Osteoblast (primary cell): ENCODE measurements around the gene CYP27B1. TPM values are rescaled to one million over a fixed set of nuclear protein-coding genes. Genes with fewer than 3 reads are reported as not detected.
A peak's percentile ranks its signal among the peaks of the same experiment; 100 is the strongest.

Experiments
- DNase-seq: peaks from one replicate; pipeline ENCODE4 v3.0.0; 2011; ENCODE audit warnings: low spot score, mixed read lengths; ENCODE audit not compliant: insufficient read length; ENCODE audit errors: missing footprints
- H2AFZ ChIP-seq: 2 replicates; pipeline ENCODE4 v1.6.0; 2011; ENCODE audit warnings: mild to moderate bottlenecking, low read length
- H3K27ac ChIP-seq: 2 replicates; pipeline ENCODE4 v1.5.1; 2011; ENCODE audit warnings: mild to moderate bottlenecking, low read depth, low read length, moderate library complexity
- H3K27me3 ChIP-seq: 2 replicates; pipeline ENCODE4 v1.6.0; 2012; ENCODE audit warnings: mild to moderate bottlenecking, control low read depth, inconsistent platforms, low read length, moderate library complexity; ENCODE audit not compliant: insufficient read depth
- H3K36me3 ChIP-seq: 2 replicates; pipeline ENCODE4 v1.5.1; 2011; ENCODE audit warnings: mild to moderate bottlenecking, low read length, control low read depth, moderate library complexity; ENCODE audit not compliant: insufficient read depth
- H3K4me1 ChIP-seq: 2 replicates; pipeline ENCODE4 v1.5.1; 2011; ENCODE audit warnings: mild to moderate bottlenecking, low read length, control low read depth, moderate library complexity; ENCODE audit not compliant: insufficient read depth
- H3K4me2 ChIP-seq: 2 replicates; pipeline ENCODE4 v1.6.0; 2011; ENCODE audit warnings: mild to moderate bottlenecking, low read length; ENCODE audit not compliant: insufficient read depth
- H3K4me3 ChIP-seq: fragments of 200-600 bp; sonication (generic); 3 replicates; pipeline ENCODE4 v1.5.1; 2012; ENCODE audit warnings: mild to moderate bottlenecking, low read length, inconsistent platforms; ENCODE audit not compliant: insufficient read depth
- H3K79me2 ChIP-seq: 2 replicates; pipeline ENCODE4 v1.6.0; 2012; ENCODE audit warnings: mild to moderate bottlenecking, low read length, control low read depth, inconsistent platforms; ENCODE audit not compliant: insufficient read depth
- H3K9me3 ChIP-seq: 2 replicates; pipeline ENCODE4 v1.5.1; 2011; ENCODE audit warnings: low read depth, low read length, control low read depth
- H4K20me1 ChIP-seq: 2 replicates; pipeline ENCODE4 v1.6.0; 2012; ENCODE audit warnings: mild to moderate bottlenecking, low read length, control low read depth; ENCODE audit not compliant: insufficient read depth
- CTCF ChIP-seq: IDR thresholded peaks from 2 replicates; pipeline ENCODE4 v1.5.1; 2011; ENCODE audit warnings: mild to moderate bottlenecking, low read depth, low read length, moderate library complexity; ENCODE audit errors: extremely low read depth
- total RNA-seq: library from RNA; depleted of rRNA; stranded (reverse); fragments of >200 nt; gene quantifications from 2 replicates; pipeline ENCODE4 v1.2.3, GENCODE V29; 2012

The CYP27B1 gene
- total RNA-seq, 1 donor: 0.36 TPM

DNA sequence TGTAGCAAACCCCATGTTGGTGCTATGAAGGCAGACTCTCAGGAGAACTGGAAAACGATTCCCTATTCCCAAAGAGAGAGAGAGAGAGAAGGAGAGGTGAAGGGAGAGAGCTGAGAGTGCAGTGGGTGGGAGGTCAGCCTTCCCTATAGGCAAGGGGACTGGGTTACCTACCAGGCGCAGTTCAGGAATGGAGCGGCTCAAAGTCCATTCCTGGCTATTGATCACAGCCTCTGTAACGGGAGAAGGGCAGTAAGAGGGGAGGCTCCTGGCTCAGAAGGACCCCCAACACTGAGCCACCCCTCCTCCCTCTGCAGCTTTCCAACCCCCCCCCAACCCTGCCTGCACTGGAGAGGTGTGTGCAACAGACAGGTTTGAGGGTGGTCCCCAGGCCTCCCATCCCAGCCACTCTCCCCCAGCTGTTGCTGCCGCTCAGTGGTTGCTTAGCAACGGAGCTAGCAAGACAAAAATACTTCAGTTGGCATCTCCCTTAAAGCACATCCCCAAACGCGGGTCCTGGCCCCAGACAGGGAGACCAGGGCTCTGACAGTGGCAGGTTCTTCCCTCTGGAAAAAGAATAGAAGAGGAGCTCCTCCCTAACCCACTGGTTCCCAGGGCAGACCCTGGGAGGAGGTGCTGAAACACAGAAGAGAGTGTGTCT is 31.6 kb downstream of the CYP27B1 start:
- H3K79me2 ChIP-seq: no peaks in the 10 kb centered on the region
- peaks cover 4% of the 10 kb centered on the region for H4K20me1 ChIP-seq
- no peaks in the 10 kb centered on the region for H3K9me3 ChIP-seq
- H3K4me3 ChIP-seq: no peak overlapping the region
- no peak overlapping the region for H2AFZ ChIP-seq
- H3K4me2 ChIP-seq: peak overlapping the region; percentile 58
- TF ChIP-seq CTCF: no peak
- no peak overlapping the region for H3K27ac ChIP-seq
- peaks cover 75% of the 10 kb centered on the region for H3K27me3 ChIP-seq
- H3K36me3 ChIP-seq: no peaks in the 10 kb centered on the region
- DNase-seq: peak; percentile 71
- H3K4me1 ChIP-seq: peaks cover 9% of the 10 kb centered on the region

- peak; percentile 69 for DNase-seq
- H3K4me1 ChIP-seq: peaks cover 9% of the 10 kb centered on the region
- H3K9me3 ChIP-seq: no peaks in the 10 kb centered on the region
- no peaks in the 10 kb centered on the region for H3K36me3 ChIP-seq
- no peak overlapping the region for H3K4me3 ChIP-seq
- no peaks in the 10 kb centered on the region for H3K79me2 ChIP-seq
- peaks cover 71% of the 10 kb centered on the region for H3K27me3 ChIP-seq
- no peak overlapping the region for H3K4me2 ChIP-seq
- peaks cover 4% of the 10 kb centered on the region for H4K20me1 ChIP-seq
- H2AFZ ChIP-seq: no peak overlapping the region
- H3K27ac ChIP-seq: no peak overlapping the region
- TF ChIP-seq CTCF: no peak
Observed at GRCh38 chr12:57734591-57734990, 32.3 kb downstream of the CYP27B1 start.

- Histone ChIP-seq H3K27ac (no peak overlapping the region), H2AFZ (no peak overlapping the region), H3K4me2 (no peak overlapping the region), H3K4me3 (no peak overlapping the region), H4K20me1 (peaks cover 4% of the 10 kb centered on the region), H3K36me3 (no peaks in the 10 kb centered on the region), H3K27me3 (peaks cover 64% of the 10 kb centered on the region), H3K79me2 (no peaks in the 10 kb centered on the region), H3K4me1 (peaks cover 9% of the 10 kb centered on the region), H3K9me3 (no peaks in the 10 kb centered on the region)
- TF ChIP-seq CTCF: no peak
- DNase-seq: no peak
Observed at GRCh38 chr12:57733928-57734327, 33.0 kb downstream of the CYP27B1 start.

DNA sequence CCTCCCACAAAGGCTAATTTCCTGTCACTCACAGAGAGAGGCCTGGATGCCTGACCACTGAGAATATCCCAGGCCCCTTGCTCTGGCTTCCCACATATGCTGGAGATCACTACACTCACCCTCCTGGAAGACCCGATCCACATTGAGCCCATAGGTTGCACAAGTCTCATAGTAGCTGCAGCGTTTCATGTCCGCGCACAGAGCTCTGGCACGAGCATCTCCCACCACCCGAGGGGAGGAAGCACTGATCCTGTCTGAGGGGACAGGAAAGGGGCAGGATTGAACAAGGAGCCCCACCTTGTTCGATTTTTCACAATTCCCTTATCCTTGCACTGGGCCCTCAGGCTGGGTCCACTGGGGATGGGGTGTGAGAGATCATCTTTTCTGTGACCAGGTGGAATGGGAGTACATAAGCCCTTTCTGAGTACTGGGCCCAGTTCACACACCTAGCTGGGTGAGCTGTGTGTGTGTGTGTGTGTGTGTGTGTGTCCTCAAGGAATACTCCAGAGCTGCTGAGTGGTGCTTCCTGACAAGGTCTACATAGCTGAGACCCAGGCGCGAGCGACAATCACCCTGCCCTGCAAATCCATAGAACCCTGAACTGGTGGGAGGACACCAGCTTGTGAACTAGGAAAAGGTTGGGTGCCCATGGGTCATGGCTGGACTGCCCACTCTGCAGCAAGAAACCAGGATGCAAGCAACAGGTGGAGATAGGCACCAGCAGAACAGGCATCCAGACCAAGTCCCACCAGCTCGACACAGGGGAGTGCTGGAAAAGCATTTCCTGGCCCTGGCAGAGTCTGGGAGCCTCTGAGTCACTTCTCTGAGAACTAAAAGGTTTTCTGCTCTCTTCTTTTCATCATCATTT is 33.9 kb downstream of the CYP27B1 start:
- no peaks in the 10 kb centered on the region for H3K79me2 ChIP-seq
- no peak overlapping the region for H2AFZ ChIP-seq
- TF ChIP-seq CTCF: no peak
- H3K36me3 ChIP-seq: no peaks in the 10 kb centered on the region
- peak; percentile 79 for DNase-seq
- peaks cover 9% of the 10 kb centered on the region for H3K4me1 ChIP-seq
- H3K27me3 ChIP-seq: peaks cover 57% of the 10 kb centered on the region
- H4K20me1 ChIP-seq: peaks cover 4% of the 10 kb centered on the region
- H3K4me3 ChIP-seq: no peak overlapping the region
- H3K9me3 ChIP-seq: no peaks in the 10 kb centered on the region
- H3K27ac ChIP-seq: no peak overlapping the region
- H3K4me2 ChIP-seq: no peak overlapping the region
